GM23338 (cell line): ENCODE results near the gene RPS14.

Experiments used
- CREB1 ChIP-seq: fragments of 250-450 bp; sonication (Bioruptor Pico); IDR thresholded peaks from 2 replicates; pipeline ENCODE4 v1.5.0; 2020; ENCODE audit warnings: low read depth, mild to moderate bottlenecking, moderate library complexity
- EZH2 ChIP-seq: fragments of 200-600 bp; sonication (generic); IDR thresholded peaks from one replicate; pipeline ENCODE4 v1.8.0; 2017; ENCODE audit warnings: antibody characterized with exemption, mild to moderate bottlenecking, low read depth; ENCODE audit not compliant: unreplicated experiment
- POLR2AphosphoS5 ChIP-seq: IDR thresholded peaks from 2 replicates; pipeline ENCODE4 v1.6.1; 2016; ENCODE audit warnings: antibody characterized with exemption, low read depth
- ZNF114 ChIP-seq: fragments of 250-450 bp; sonication (Bioruptor Pico); IDR thresholded peaks from 2 replicates; pipeline ENCODE4 v1.5.0; 2020; ENCODE audit warnings: mild to moderate bottlenecking, moderate library complexity
- TF ChIP-seq, protein P1 (sequence below), 2 experiments: fragments of 200-600 bp in 1 of 2; sonication (generic) in 1 of 2; conservative IDR thresholded peaks; 2 replicates each; pipeline versions ENCODE4 v1.5.1 to v1.6.1; 2016 to 2017; ENCODE audit warnings: antibody characterized with exemption in 2 of 2, low read depth in 2 of 2, mild to moderate bottlenecking in 2 of 2, moderate library complexity in 1 of 2
- TF ChIP-seq, protein P2 (sequence below): IDR thresholded peaks from one replicate; pipeline ENCODE4 v1.6.1; 2018; ENCODE audit warnings: antibody characterized with exemption; ENCODE audit not compliant: unreplicated experiment

- TF ChIP-seq, protein P1, sequence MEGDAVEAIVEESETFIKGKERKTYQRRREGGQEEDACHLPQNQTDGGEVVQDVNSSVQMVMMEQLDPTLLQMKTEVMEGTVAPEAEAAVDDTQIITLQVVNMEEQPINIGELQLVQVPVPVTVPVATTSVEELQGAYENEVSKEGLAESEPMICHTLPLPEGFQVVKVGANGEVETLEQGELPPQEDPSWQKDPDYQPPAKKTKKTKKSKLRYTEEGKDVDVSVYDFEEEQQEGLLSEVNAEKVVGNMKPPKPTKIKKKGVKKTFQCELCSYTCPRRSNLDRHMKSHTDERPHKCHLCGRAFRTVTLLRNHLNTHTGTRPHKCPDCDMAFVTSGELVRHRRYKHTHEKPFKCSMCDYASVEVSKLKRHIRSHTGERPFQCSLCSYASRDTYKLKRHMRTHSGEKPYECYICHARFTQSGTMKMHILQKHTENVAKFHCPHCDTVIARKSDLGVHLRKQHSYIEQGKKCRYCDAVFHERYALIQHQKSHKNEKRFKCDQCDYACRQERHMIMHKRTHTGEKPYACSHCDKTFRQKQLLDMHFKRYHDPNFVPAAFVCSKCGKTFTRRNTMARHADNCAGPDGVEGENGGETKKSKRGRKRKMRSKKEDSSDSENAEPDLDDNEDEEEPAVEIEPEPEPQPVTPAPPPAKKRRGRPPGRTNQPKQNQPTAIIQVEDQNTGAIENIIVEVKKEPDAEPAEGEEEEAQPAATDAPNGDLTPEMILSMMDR (conservative IDR thresholded peaks at IDR 0.05; ENCODE audit: low read depth in 2 of 2), result no peak
- TF ChIP-seq POLR2AphosphoS5 (no peak), ZNF114 (no peak), CREB1 (no peak), EZH2 (no peak)
- TF ChIP-seq, protein P2, sequence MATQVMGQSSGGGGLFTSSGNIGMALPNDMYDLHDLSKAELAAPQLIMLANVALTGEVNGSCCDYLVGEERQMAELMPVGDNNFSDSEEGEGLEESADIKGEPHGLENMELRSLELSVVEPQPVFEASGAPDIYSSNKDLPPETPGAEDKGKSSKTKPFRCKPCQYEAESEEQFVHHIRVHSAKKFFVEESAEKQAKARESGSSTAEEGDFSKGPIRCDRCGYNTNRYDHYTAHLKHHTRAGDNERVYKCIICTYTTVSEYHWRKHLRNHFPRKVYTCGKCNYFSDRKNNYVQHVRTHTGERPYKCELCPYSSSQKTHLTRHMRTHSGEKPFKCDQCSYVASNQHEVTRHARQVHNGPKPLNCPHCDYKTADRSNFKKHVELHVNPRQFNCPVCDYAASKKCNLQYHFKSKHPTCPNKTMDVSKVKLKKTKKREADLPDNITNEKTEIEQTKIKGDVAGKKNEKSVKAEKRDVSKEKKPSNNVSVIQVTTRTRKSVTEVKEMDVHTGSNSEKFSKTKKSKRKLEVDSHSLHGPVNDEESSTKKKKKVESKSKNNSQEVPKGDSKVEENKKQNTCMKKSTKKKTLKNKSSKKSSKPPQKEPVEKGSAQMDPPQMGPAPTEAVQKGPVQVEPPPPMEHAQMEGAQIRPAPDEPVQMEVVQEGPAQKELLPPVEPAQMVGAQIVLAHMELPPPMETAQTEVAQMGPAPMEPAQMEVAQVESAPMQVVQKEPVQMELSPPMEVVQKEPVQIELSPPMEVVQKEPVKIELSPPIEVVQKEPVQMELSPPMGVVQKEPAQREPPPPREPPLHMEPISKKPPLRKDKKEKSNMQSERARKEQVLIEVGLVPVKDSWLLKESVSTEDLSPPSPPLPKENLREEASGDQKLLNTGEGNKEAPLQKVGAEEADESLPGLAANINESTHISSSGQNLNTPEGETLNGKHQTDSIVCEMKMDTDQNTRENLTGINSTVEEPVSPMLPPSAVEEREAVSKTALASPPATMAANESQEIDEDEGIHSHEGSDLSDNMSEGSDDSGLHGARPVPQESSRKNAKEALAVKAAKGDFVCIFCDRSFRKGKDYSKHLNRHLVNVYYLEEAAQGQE, result no peak
Measured at GRCh38 chr5:150428106-150428876, 21.2 kb downstream of the RPS14 start.
